Retinal pigment epithelial cell (primary cell): ENCODE data around the gene UST.

ENCODE experiments used
- DNase-seq: peaks from one replicate; pipeline ENCODE4 v3.0.0-alpha.2; 2010; ENCODE audit warnings: low read depth
- H3K4me3 ChIP-seq: 2 replicates; pipeline ENCODE4 v1.5.1; 2011; ENCODE audit warnings: mild to moderate bottlenecking, low read length, control low read depth, moderate library complexity
- CTCF ChIP-seq: conservative IDR thresholded peaks from 2 replicates; pipeline ENCODE4 v1.5.1; 2011; ENCODE audit warnings: low read depth, low read length, control low read depth, inconsistent platforms

The UST gene

GRCh38 chr6:148746363-148747144 lies at the start of gene UST:
UST (plus strand) TSS chr6:148747030; CDS start chr6:148747431, 401 bp downstream.
- no peak for DNase-seq
- peak; percentile 52 for TF ChIP-seq CTCF

GRCh38 chr6:148697895-148698440 lies 48.9 kb upstream of the UST start:
- no peak for TF ChIP-seq CTCF
- no peak for DNase-seq
- H3K4me3 ChIP-seq: no peak overlapping the region

More at GRCh38 chr6:148746363-148747144, at the start of gene UST:
- H3K4me3 ChIP-seq: peak within 1 kb of the TSS; percentile 72

GRCh38 chr6:148698671-148699180 lies 48.1 kb upstream of the UST start:
- no peak for TF ChIP-seq CTCF
- no peak for DNase-seq
- no peak overlapping the region for H3K4me3 ChIP-seq

- no peak for DNase-seq
- TF ChIP-seq CTCF: no peak
- H3K4me3 ChIP-seq: no peak overlapping the region
Observed at GRCh38 chr6:148700047-148700715, 46.6 kb upstream of the UST start.

- TF ChIP-seq CTCF: no peak
Observed at GRCh38 chr6:148700741-148701311, 46.0 kb upstream of the UST start.

GRCh38 chr6:148701375-148701774 lies 45.5 kb upstream of the UST start:
- TF ChIP-seq CTCF: no peak
- H3K4me3 ChIP-seq: no peak overlapping the region
- no peak for DNase-seq

More at GRCh38 chr6:148700741-148701311, 46.0 kb upstream of the UST start:
- no peak overlapping the region for H3K4me3 ChIP-seq
- no peak for DNase-seq
